HG02588 (cell line): Measurements from ENCODE around the gene PCGF2.

Source experiments
- ATAC-seq: cut with Tn5 transposase; IDR thresholded peaks from one replicate; pipeline ENCODE4 v1.9.1; 2021; ENCODE audit warnings: mild to moderate bottlenecking, moderate library complexity; ENCODE audit not compliant: unreplicated experiment

The PCGF2 gene

GRCh38 chr17:38719943-38720641 is 28.0 kb downstream of the PCGF2 start:
- no peak for ATAC-seq

GRCh38 chr17:38719289-38719942 is 28.7 kb downstream of the PCGF2 start:
- no peak for ATAC-seq

GRCh38 chr17:38717139-38717745 is 30.9 kb downstream of the PCGF2 start:
- ATAC-seq, result no peak

- ATAC-seq, result no peak
These were observed 31.6 kb downstream of the PCGF2 start for GRCh38 chr17:38716368-38717005.

- no peak for ATAC-seq
These were observed 32.8 kb downstream of the PCGF2 start for GRCh38 chr17:38715216-38715943.

- no peak for ATAC-seq
These were observed 34.6 kb downstream of the PCGF2 start for GRCh38 chr17:38713456-38714075.

GRCh38 chr17:38712593-38712992 is 35.5 kb downstream of the PCGF2 start:
- ATAC-seq, result no peak

GRCh38 chr17:38711792-38712571 is 36.2 kb downstream of the PCGF2 start:
- ATAC-seq, result no peak

- no peak for ATAC-seq
These were observed 37.2 kb downstream of the PCGF2 start for GRCh38 chr17:38710985-38711384.

GRCh38 chr17:38710604-38710962 is 37.6 kb downstream of the PCGF2 start:
- no peak for ATAC-seq

GRCh38 chr17:38709864-38710603 is 38.1 kb downstream of the PCGF2 start:
- no peak for ATAC-seq

GRCh38 chr17:38709104-38709820 is 38.9 kb downstream of the PCGF2 start:
- ATAC-seq, result no peak

- ATAC-seq, result no peak
These were observed 40.3 kb downstream of the PCGF2 start for GRCh38 chr17:38707678-38708351.

- no peak for ATAC-seq
These were observed 41.5 kb downstream of the PCGF2 start for GRCh38 chr17:38706505-38707216.

- no peak for ATAC-seq
These were observed 42.2 kb downstream of the PCGF2 start for GRCh38 chr17:38705803-38706504.

GRCh38 chr17:38705523-38705802 is 42.7 kb downstream of the PCGF2 start:
- no peak for ATAC-seq
